Breast epithelium (tissue), 3 donors: Measurements from ENCODE around the gene PHGDH.

Source experiments
- CTCF ChIP-seq, 3 donors: fragments of 450-650 bp; IDR thresholded peaks; one replicate each; pipeline ENCODE4 v1.5.1; 2016 to 2017; ENCODE audit warnings: antibody characterized with exemption in 3 of 3, mild to moderate bottlenecking in 3 of 3, moderate library complexity in 3 of 3
- POLR2A ChIP-seq: fragments of 450-650 bp; IDR thresholded peaks from one replicate; pipeline ENCODE4 v1.6.1; 2016; ENCODE audit warnings: antibody characterized with exemption, mild to moderate bottlenecking, moderate library complexity
- POLR2AphosphoS5 ChIP-seq, 3 donors: sonication (generic); formaldehyde crosslinking; IDR thresholded peaks; one replicate each; pipeline ENCODE4 v1.6.1; 2017; ENCODE audit warnings: antibody characterized with exemption in 3 of 3

GRCh38 chr1:119783354-119784185 is 71.8 kb downstream of the PHGDH start:
- TF ChIP-seq POLR2A (no peak), CTCF (IDR thresholded peaks at IDR 0.05) (no peak), POLR2AphosphoS5 (IDR thresholded peaks at IDR 0.05) (no peak)
